ENCODE results near the gene EXOC3. TPM values are rescaled to one million over a fixed set of nuclear protein-coding genes. Genes with fewer than 3 reads are reported as not detected.
A peak's percentile ranks its signal among the peaks of the same experiment; 100 is the strongest.

The EXOC3 gene
- total RNA-seq, 2 donors from 2014 or later, result 38.6 to 53.7 TPM

DNA sequence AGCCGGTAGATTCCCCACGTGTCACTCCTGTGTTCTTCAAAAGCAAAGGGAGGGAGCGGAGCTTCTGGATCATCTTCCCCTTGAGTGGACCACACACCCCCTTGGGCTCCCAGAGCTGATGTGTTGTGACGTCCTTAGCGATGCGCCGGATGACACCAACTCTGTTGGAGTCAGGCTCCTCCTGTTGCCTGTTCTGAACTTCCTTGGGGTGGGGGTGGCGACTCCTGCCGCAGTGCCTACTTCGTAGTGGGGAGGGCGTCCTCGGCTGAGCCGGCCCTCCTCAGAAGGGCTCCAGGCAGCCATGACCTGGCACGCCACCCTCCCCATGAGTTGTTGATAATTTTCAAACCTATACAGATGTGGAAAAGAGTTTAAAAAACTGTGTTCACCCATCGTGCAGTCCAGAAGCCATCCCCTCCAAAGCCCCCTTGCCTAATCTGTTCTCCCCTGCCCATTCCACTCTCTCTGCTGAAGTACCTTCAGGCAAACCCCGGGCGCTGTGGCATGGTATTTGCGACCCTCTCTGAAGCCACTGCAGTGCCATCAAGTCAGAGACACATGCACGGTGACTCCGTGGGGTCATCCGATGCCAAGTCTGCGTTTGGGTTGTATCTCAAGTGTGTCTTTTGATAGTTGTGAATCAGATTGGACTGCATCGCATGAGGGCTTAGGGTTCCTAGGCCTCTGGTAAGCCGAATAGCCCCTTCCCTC lies 16.7 kb downstream of the EXOC3 start:
- no peak overlapping the region for H3K27ac Mint-ChIP-seq
- H3K36me3 ChIP-seq (ENCODE audit: control insufficient read depth, insufficient read depth, low read length), result peaks cover 45% of the 10 kb centered on the region
- DNase-seq, result peak; percentile 17
- 94 to 97% methylated on average over 14 to 24 of the region's 24 CpGs for WGBS, 2 experiments (ENCODE audit: insufficient coverage in 1 of 2, insufficient read length in 1 of 2)
- H3K36me3 Mint-ChIP-seq (ENCODE audit: low read depth), result peaks cover 62% of the 10 kb centered on the region
- H3K4me1 ChIP-seq (ENCODE audit: control insufficient read depth, insufficient read depth, low read length), result no peaks in the 10 kb centered on the region
- no peaks in the 10 kb centered on the region for H3K27me3 Mint-ChIP-seq (ENCODE audit: insufficient read depth)
- H3K4me1 Mint-ChIP-seq, result no peaks in the 10 kb centered on the region
- H3K9me3 ChIP-seq (ENCODE audit: control insufficient read depth, low read length), result no peaks in the 10 kb centered on the region
- TF ChIP-seq, protein P1, sequence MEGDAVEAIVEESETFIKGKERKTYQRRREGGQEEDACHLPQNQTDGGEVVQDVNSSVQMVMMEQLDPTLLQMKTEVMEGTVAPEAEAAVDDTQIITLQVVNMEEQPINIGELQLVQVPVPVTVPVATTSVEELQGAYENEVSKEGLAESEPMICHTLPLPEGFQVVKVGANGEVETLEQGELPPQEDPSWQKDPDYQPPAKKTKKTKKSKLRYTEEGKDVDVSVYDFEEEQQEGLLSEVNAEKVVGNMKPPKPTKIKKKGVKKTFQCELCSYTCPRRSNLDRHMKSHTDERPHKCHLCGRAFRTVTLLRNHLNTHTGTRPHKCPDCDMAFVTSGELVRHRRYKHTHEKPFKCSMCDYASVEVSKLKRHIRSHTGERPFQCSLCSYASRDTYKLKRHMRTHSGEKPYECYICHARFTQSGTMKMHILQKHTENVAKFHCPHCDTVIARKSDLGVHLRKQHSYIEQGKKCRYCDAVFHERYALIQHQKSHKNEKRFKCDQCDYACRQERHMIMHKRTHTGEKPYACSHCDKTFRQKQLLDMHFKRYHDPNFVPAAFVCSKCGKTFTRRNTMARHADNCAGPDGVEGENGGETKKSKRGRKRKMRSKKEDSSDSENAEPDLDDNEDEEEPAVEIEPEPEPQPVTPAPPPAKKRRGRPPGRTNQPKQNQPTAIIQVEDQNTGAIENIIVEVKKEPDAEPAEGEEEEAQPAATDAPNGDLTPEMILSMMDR (conservative IDR thresholded peaks at IDR 0.05), result no peak
- no peak overlapping the region for H3K4me3 Mint-ChIP-seq
- H3K27ac ChIP-seq (ENCODE audit: low read depth, low read length), result no peak overlapping the region
- no peaks in the 10 kb centered on the region for H3K27me3 ChIP-seq (ENCODE audit: control insufficient read depth, insufficient read depth, low read length, poor library complexity, severe bottlenecking)
- H3K9ac ChIP-seq (ENCODE audit: extremely low read depth, low read length, poor library complexity, severe bottlenecking), result no peak overlapping the region
- H3K9me3 Mint-ChIP-seq, result no peaks in the 10 kb centered on the region
- H3K4me3 ChIP-seq (ENCODE audit: low read length), result no peak overlapping the region

DNA sequence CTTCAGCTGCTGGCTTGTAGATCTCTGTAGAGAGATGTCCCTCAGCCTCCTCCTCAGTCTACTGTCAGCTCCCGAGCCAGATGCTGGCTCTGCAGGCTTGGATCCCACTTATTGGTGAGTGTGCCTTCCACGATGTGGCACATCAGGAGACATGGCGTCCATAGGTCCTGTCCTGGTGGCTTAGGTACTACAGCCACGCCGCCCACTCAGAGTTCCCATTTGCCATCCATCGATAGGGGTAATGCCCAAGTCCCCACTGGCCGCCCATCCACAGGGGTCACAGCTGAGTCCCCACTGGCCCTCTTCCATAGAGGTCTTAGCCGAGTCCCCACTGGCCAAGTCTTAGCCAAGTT lies 17.3 kb downstream of the EXOC3 start:
- Mint-ChIP-seq H3K27ac (no peak overlapping the region), H3K4me1 (no peaks in the 10 kb centered on the region), H3K27me3 (ENCODE audit: insufficient read depth) (no peaks in the 10 kb centered on the region), H3K4me3 (no peak overlapping the region), H3K9me3 (no peaks in the 10 kb centered on the region), H3K36me3 (ENCODE audit: low read depth) (peaks cover 59% of the 10 kb centered on the region)
- Histone ChIP-seq H3K4me1 (ENCODE audit: control insufficient read depth, insufficient read depth, low read length) (no peaks in the 10 kb centered on the region), H3K27me3 (ENCODE audit: control insufficient read depth, insufficient read depth, low read length, poor library complexity, severe bottlenecking) (no peaks in the 10 kb centered on the region), H3K9me3 (ENCODE audit: control insufficient read depth, low read length) (no peaks in the 10 kb centered on the region), H3K9ac (ENCODE audit: extremely low read depth, low read length, poor library complexity, severe bottlenecking) (no peak overlapping the region), H3K36me3 (ENCODE audit: control insufficient read depth, insufficient read depth, low read length) (peaks cover 39% of the 10 kb centered on the region), H3K4me3 (ENCODE audit: low read length) (no peak overlapping the region), H3K27ac (ENCODE audit: low read depth, low read length) (no peak overlapping the region)
- DNase-seq, result peak; percentile 19
- WGBS, 2 experiments (ENCODE audit: insufficient coverage in 1 of 2, insufficient read length in 1 of 2), result 94 to 95% methylated on average over 6 to 8 of the region's 8 CpGs
- TF ChIP-seq, protein P1 (conservative IDR thresholded peaks at IDR 0.05), result no peak

DNA sequence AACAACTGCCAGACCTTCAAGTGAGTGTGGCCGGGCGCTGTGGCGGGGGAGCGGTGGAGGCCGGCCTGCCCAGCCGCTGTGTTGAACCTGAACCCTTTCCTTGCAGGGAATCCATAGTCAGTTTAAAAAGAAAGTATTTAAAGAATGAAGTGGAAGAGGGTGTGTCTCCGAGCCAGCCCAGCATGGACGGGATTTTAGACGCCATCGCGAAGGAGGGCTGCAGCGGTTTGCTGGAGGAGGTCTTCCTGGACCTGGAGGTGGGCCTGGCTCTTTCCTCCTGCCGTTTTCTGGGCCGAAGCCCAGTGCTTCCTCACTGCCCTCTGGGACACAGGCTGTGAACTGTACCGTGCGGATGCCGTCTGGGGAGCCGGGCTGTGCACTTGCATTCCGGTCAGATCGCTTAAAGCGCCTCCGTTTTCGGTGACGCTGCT lies 19.1 kb downstream of the EXOC3 start:
- no peak overlapping the region for H3K4me3 ChIP-seq (ENCODE audit: low read length)
- H3K27me3 ChIP-seq (ENCODE audit: control insufficient read depth, insufficient read depth, low read length, poor library complexity, severe bottlenecking), result no peaks in the 10 kb centered on the region
- TF ChIP-seq, protein P1 (conservative IDR thresholded peaks at IDR 0.05), result no peak
- Mint-ChIP-seq H3K27me3 (ENCODE audit: insufficient read depth) (no peaks in the 10 kb centered on the region), H3K9me3 (no peaks in the 10 kb centered on the region), H3K27ac (no peak overlapping the region), H3K4me1 (no peaks in the 10 kb centered on the region), H3K36me3 (ENCODE audit: low read depth) (peaks cover 57% of the 10 kb centered on the region), H3K4me3 (no peak overlapping the region)
- no peaks in the 10 kb centered on the region for H3K9me3 ChIP-seq (ENCODE audit: control insufficient read depth, low read length)
- DNase-seq, result peak; percentile 22
- no peak overlapping the region for H3K9ac ChIP-seq (ENCODE audit: extremely low read depth, low read length, poor library complexity, severe bottlenecking)
- H3K27ac ChIP-seq (ENCODE audit: low read depth, low read length), result no peak overlapping the region
- WGBS, 2 experiments (ENCODE audit: insufficient coverage in 1 of 2, insufficient read length in 1 of 2), result 96% methylated on average over 21 to 24 of the region's 24 CpGs
- no peaks in the 10 kb centered on the region for H3K4me1 ChIP-seq (ENCODE audit: control insufficient read depth, insufficient read depth, low read length)
- peaks cover 24% of the 10 kb centered on the region for H3K36me3 ChIP-seq (ENCODE audit: control insufficient read depth, insufficient read depth, low read length)
